Activated CD8-positive, alpha-beta memory T cell treated with anti-CD3 and anti-CD28 coated beads, Interleukin-2, amount 50 U/mL, for 1 hour (primary cell): ENCODE results near the gene IRF1.
"Not testable (repeated sequence)": the region's sequence is repeated elsewhere in the genome, so short reads cannot be mapped to it uniquely, and the experiment has no call there.

Experiments
- DNase-seq: peaks from one replicate; pipeline ENCODE4 v3.0.0-alpha.2; 2020; ENCODE audit errors: extremely low read depth

The IRF1 gene

GRCh38 chr5:132439521-132440089 lies 51.0 kb downstream of the IRF1 start:
- DNase-seq, result no peak

- no peak for DNase-seq
These were observed 51.7 kb downstream of the IRF1 start for GRCh38 chr5:132438917-132439316.

- not testable (repeated sequence) for DNase-seq
These were observed 52.3 kb downstream of the IRF1 start for GRCh38 chr5:132438267-132438645.

- no peak for DNase-seq
These were observed 52.8 kb downstream of the IRF1 start for GRCh38 chr5:132437604-132438266.

GRCh38 chr5:132436936-132437335 lies 53.6 kb downstream of the IRF1 start:
- no peak for DNase-seq

GRCh38 chr5:132435886-132436285 lies 54.7 kb downstream of the IRF1 start:
- no peak for DNase-seq

- no peak for DNase-seq
These were observed 55.1 kb downstream of the IRF1 start for GRCh38 chr5:132435447-132435846.

- DNase-seq, result no peak
These were observed 55.9 kb downstream of the IRF1 start for GRCh38 chr5:132434416-132435286.

GRCh38 chr5:132433141-132433540 lies 57.4 kb downstream of the IRF1 start:
- no peak for DNase-seq

GRCh38 chr5:132431632-132432031 lies 58.9 kb downstream of the IRF1 start:
- DNase-seq, result no peak
